SW 1271 (cell line): ENCODE results near the gene ZSCAN5C.
"Not testable (repeated sequence)": the region's sequence is repeated elsewhere in the genome, so short reads cannot be mapped to it uniquely, and the experiment has no call there.

Experiments used
- DNase-seq, 2 experiments: peaks; one replicate each; lab custom pipeline; 2025; lab: John Stamatoyannopoulos, UW

Gene ZSCAN5C, protein sequence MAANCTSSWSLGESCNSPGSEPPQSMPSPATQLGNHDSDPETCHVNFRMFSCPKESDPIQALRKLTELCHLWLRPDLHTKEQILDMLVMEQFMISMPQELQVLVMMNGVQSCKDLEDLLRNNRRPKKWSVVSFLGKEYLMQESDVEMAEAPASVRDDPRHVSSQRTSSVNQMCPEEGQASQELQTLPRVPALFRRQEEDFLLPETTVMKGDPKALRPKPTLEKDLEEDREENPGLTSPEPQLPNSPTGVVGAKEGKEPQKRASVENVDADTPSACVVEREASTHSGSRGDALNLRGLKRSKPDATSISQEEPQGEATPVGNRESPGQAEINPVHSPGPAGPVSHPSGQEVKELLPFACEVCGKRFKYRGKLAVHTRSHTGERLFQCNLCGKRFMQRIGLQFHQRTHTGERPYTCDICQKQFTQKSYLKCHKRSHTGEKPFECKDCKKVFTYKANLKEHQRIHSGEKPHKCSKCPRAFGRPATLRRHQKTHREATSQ

DNA sequence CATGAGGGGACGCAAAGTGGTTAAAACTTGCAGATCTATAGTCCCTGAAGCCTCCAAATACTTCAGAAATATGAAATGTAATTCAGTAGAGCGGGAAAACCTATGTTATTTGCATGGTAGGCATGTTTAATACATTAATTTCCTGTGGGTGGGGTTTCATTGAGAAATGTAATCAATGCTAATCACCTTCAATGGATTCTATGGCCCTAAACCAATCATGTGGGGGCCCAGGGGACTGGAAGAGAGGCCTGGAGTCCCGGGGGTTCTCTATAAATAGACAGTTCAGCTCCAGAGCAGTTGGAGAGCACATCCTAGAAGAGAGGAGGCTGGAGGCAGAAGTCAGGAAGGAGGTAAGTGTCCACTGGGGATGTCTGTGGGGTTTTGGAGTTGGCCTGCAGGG, at the start of gene ZSCAN5C:
Gene ZSCAN5C (plus strand): TSS at position 301 of the 400 bp plus-strand sequence. CDS start 3,641 bp downstream, outside the sequence.
- DNase-seq: no peak

DNA sequence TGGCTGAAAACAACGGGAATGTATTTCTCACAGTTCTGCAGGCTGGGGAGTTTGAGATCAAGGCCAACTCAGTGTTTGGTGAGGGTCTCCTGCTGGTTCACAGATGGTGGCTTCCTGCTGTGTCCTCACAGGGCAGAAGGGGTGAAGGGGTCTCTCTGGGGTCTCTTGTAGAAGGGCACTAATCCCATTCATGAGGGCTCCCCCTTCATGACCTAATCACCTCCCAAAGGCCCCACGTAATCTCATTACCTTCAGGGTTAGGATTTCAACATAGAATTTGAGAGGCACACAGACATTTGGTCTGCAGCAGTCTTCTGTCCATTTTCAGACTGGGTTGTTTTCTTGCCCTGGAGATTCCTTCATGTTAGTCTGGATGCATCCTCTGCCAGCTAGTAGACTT, 49.4 kb upstream of the ZSCAN5C start:
- no peak for DNase-seq

DNA sequence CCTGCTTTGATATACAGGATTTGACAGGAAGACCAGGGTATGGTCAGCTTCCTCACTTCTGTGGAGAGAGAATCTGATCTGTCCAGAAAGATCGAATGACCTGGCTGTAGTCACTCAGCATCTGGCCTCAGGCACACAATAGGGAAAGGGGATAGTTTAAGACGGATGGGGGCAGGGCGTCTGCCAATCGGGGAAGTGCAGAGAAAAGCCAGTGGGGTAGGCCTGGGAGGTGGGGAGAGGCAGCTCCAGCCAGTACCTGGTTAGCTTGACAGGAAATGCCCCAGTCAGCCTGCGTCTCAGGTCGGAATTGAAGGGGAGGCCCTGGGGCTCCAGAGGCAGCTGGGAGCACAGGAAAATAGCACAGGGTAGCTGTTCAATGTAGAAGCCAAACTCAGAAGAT, 48.6 kb upstream of the ZSCAN5C start:
- DNase-seq: no peak

DNA sequence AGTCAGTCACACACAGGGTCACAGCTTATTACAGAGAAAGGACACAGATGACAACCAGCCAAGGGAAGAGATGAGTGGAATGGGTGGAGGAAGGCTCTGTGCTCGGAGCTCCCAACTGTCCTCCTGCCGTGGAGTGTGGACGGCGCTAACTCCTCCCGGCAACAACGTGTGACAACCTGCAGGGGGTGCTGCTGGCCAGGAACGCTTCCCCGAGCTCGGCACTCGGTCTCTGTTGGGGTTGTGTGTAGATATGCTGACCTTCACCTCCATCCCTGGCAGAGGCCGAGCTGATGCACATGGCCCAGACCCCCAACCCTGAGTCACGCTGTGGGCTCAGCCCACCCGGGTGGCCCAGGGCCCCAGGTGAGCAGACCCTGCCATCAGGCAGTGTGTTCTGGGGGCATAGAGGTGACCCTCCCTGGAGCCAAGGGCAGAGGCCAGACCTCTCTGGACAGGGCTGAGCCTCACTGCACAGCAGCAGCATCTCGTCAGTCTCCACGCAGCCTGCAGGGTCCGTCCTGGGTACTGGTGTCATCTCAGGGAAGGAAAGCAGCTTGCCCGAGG, 46.9 kb upstream of the ZSCAN5C start:
- DNase-seq: no peak

DNA sequence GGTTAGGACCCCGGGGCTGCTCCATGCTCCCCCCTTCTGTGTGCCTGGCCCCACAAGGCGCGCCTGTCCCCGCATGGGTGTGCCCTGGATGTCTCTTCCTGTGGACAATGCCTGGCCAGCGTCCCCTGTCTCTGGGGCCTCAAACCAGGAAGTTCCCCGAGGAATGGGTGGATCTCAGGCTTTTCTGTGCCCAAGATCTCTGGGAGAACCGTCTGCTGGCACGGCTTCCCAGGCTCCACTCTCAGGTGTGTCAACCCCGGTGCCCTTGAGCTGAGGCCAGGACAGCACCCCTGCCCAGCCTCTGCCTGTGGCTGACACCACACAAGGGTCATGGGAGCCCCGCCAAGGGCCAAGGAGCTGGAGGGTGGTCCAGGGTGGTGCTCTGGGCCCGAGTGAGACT, 45.3 kb upstream of the ZSCAN5C start:
- no peak for DNase-seq

DNA sequence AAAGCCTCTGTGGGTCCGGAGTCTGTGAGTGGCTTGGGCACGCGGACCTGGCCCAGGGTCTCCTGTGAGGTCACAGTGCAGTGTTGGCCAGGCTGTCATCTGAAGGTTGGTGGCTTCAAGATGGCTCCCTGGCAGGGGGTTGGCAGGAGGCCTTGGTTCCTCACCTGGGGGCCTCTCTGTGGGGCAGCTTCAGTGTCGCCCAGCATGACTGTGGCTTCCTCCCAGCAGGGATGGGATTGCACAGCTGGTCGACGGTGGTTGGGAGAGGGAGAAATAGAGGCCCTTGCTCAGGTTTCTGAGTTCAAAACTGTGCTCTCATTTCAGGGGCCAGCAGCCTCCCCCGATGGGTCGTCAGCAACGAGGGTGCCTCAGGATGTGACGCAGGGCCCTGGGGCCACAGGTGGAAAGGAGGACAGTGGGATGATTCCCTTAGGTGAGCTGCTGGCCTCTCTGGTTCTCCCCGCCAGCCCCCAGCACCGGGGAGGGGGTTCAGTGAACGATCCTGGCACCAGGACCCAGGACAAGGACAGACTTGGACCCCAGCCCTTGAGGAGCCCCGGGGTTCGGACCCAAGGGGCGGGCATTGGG, 43.8 kb upstream of the ZSCAN5C start:
- no peak for DNase-seq

DNA sequence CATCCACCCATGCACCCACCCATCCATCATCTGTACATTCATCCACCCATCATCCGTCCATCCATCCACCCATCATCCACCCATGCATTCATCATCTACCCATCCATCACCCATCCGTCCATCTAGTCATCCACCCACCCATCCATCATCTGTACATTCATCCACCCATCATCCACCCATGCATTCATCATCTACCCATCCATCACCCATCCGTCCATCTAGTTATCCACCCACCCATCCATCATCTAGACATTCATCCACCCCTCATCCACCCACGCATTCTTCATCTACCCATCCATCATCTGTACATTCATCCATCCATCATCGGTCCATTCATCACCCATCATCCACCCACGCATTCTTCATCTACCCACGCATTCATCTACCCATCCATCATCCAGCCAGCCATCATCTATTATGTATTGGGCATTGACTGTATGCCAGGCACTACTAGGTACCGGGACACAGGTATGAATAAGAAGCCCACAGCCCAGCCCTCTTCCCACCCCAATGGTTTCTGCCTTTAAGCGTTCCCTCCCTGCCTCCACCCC, 43.0 kb upstream of the ZSCAN5C start:
- no peak for DNase-seq

DNA sequence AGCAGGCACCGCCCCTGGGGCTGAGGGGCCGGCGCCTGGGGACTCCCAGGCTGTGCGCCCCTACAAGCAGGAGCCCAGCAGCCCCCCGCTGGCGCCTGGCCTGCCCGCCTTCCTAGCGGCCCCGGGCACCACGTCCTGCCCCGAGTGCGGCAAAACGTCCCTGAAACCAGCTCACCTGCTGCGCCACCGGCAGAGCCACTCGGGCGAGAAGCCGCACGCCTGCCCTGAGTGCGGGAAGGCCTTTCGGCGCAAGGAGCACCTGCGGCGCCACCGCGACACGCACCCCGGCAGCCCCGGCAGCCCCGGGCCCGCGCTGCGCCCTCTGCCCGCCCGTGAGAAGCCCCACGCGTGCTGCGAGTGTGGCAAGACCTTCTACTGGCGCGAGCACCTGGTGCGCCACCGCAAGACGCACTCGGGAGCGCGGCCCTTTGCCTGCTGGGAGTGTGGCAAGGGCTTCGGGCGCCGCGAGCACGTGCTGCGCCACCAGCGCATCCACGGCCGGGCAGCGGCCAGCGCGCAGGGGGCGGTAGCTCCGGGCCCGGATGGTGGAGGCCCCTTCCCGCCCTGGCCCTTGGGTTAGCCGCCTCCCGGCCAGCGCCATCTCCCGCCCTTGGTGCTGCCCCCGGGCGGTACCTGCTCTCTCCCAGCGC, 42.3 kb upstream of the ZSCAN5C start:
- no peak for DNase-seq

DNA sequence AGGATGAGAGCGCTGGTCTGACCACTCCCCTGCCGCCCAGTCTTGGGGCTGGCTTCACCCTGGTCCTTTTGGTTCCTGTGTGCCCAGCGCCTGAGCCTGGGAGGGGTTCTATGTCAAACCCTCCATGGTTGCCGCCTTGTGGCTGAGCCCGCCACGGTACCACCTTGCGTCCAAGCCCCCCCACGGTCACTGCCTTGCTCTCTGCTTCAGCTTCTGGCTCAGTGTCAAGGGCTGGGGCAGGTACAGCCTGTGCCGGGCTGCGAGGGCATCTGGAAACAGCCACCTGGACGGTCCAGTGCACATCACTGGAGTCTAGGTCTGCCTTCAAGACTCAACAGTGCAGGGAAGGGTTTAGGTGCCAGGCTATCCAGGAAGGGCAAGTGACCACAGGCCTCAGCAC, 40.5 kb upstream of the ZSCAN5C start:
- DNase-seq: no peak

DNA sequence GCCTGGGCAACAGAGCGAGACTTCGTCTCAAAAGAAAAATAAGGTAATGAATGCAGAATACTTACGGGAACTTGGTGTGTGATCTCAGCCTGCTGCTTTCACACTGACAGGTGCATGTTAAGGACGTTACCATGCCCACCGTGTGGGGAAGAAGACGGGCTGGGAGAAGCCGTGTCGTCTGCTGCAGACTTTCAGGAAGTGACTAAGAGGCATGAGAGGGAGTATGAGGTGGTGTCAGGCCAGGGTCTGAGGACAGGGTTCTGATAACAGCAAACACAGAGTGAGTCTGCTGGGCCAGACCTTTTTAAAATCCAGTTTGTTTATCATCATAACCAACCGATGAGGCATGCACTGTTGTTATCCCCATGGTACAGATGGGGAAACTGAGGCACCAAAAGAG, 39.8 kb upstream of the ZSCAN5C start:
- DNase-seq: no peak

DNA sequence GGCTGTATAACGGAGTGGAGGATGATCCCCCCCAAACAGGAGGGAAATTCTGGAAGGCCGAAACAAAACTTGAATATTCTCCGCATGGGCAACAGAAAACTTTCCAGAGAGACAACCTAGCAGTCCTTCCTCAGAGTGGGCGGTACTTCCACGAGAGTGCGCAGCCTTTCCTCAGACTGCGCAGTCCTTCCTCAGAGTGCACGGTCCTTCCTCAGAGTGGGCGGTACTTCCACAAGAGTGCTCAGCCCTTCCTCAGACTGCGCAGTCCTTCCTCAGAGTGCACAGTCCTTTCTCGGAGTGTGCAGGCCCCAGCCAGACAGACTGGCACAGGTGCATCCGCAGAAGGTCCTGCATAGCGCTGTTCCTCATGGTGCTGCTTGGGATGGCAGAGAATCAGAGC, 39.0 kb upstream of the ZSCAN5C start:
- DNase-seq: no peak

DNA sequence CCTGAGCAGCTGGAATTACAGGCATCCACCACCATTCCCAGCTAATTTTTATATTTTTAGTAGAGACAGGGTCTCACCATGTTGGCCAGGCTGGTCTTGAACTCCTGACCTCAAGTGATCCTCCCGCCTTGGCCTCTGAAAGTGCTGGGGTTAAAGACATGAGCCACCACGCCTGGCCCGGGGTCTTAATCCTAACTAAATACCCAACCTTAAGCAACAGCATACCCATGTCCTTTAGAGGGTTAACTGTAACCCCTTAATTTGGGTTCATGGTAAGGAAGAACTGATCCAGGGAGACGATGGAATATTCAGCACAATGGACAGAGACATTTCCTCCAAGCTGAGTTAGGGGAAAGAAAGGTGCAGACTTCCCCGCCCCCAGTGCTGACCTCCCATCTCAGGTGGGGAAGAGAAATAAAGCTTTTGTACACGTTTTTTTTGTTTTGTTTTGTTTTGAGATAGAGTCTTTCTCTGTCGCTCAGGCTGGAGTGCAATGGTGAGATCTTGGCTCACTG, 35.0 kb upstream of the ZSCAN5C start:
- no peak for DNase-seq

DNA sequence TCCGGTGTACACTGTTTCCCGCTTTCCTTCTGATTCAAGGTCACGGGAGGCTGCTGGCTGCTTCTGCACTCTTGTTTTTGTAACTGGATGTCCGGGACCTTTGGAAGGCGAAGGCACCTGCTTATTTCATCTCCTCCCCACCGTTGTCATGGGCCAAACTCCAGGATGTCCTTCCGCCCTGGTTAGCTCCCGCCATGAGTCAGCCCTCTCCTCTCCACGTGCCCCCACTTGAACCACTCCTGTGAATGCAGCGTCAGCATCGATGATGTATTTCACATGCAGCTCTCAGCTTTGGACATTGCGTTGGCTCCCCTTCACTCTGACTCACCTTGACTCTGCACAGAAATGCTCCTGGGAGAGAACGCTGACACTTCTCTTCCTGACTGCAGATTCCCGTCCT, 31.8 kb upstream of the ZSCAN5C start:
- no peak for DNase-seq

DNA sequence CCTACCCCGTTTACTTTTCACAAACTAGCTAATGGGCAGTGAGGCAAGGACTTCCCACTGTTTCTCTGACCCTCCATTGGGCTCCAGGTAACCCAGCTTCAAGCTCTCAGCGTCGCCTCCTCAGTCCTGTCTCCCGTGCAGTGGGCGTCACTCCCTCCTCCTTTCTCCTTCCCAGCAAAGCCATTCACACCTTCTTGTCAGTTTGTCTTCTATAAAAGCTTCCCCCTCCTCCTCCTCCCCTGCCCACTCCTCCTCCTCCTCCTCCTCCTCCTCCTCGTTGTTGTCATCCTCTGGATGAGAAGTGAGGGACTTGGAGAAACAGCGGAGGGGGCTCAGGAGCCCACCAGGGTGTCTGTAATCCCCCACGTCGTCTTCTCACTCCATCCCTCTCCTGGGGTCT, 28.0 kb upstream of the ZSCAN5C start:
- no peak for DNase-seq

DNA sequence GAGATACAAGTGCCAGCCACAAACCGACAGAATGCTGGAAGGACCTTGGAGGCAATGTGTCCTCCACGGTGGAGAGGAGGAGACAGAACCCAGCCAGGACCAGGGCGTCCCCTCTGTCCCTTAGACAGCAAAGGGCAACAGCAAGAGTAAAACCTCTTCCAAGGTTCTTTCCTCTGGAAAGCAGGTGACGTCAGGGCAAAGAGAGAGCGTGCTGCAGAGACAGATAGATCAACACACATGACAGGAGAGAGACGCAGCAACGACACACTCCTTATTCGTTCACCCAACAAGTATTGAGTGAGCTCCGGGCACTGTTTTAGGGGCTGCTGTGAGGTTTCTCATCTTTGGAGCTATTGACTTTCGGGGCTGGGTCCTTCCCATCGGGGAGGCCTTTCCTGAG, 27.5 kb upstream of the ZSCAN5C start:
- no peak for DNase-seq

DNA sequence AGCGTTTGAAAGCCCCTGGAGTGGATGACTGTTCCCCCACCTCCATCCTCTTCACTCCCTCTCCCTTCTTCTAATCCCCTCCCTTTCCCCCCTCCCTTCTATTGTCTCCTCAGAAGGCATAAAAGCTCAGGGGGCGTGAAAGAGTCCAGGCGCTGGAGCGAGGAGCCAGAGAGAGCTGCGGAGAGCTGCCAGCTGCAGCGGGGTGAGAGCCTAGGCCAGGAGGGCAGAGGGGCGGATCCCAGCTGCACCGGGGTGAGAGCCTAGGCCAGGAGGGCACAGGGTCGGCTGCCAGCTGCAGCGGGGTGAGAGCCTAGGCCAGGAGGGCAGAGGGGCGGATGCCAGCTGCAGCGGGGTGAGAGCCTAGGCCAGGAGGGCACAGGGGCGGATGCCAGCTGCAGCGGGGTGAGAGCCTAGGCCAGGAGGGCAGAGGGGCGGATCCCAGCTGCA, 26.2 kb upstream of the ZSCAN5C start, which contains the start of gene GALP:
Gene GALP (plus strand): TSS at position 148 of the 447 bp plus-strand sequence. CDS start 1,101 bp downstream, outside the sequence.
- DNase-seq: not testable (repeated sequence)

DNA sequence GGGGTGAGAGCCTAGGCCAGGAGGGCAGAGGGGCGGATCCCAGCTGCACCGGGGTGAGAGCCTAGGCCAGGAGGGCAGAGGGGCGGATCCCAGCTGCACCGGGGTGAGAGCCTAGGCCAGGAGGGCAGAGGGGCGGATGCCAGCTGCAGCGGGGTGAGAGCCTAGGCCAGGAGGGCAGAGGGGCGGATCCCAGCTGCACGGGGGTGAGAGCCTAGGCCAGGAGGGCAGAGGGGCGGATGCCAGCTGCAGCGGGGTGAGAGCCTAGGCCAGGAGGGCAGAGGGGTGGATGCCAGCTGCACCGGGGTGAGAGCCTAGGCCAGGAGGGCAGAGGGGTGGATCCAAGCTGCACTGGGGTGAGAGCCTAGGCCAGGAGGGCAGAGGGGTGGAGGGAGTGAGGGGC, 25.8 kb upstream of the ZSCAN5C start:
- DNase-seq: not testable (repeated sequence)

DNA sequence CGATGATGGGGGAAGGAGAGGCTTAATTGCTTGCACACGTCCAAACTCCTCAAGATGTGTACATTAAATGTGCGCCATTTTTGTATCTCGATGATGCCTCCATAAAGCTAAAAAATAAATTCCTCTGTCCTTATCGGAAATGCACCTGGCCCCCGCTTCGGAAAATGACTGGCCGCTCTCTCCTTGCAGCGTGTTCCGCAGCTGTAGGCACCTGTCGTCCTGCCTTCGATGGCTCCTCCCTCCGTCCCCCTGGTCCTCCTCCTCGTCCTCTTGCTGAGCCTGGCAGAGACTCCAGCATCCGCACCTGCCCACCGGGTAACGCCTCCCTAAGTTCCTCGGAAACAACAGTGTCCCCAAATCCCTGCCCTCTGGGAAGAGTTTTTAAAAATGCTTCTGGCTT, 25.2 kb upstream of the ZSCAN5C start:
- DNase-seq: no peak

DNA sequence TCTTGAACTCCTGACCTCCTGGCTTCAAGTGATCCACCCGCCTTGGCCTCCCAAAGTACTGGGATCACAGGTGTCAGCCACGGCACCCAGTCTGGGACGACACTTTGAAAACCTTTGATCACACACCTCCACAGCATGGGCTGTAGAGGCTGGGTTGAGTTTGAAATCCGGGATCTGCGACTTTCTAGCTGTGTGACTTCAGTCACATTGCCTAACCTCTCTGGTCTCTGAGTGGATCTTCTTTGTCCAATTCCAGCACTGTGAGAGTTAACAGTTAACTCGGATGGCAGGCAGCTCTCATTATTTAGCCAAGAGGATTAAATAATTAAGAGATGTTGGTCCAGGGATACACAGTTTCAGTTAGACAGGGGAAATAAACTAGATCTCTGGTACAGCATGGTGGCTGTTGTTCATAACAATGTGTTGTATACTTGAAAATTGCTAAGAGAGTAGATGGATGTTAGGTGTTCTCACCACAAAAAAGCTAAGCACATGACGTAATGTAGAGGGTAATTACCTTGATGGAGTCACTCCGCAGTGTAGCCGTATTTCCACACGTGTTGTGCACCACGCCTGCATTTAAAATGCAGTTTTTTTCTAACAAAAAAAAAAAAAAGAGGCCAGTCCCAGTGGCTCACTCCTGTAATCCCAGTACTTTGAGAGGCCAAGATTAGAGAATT, 24.4 kb upstream of the ZSCAN5C start:
- DNase-seq: no peak

DNA sequence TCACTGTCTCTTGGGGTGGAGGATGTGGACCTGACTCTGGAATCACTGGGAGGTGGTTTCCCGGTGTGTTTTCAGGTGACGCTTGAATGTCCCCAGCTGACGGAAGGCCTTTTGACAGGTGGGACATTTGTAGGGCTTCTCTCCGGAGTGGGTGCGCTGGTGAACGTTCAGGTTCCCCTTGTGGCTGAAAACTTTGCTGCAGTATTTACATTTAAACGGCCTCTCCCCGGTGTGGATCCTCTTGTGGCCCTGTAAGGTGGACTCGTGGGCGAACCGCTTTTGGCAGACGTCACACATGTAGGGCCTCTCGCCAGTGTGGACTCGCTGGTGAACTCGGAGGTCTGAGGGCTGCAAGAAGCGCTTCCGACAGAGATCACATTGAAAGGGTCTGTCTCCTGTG, 12.3 kb upstream of the ZSCAN5C start:
- no peak for DNase-seq

DNA sequence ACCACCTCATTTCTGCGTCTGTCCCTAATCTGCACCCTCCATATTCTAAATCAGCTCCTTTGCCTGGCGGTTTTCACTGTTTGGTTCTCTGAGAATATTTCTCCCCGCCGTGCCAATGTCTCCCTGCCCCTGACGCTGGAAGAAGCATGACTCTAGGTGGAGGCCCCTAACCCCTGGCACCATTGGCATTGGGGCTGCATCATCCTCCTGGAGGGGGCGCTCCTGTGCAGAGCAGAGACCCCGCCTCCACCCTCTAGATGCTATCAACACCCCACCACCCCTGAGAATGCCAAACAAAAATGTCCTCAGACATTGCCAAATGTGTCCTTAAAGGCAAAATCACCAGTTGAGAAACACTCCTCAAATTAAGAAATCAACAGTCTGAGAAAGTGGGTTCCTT, 11.0 kb upstream of the ZSCAN5C start:
- no peak for DNase-seq
